HCT116 (cell line): ENCODE measurements around the gene DIDO1. TPM values are rescaled to one million over a fixed set of nuclear protein-coding genes. Genes with fewer than 3 reads are reported as not detected.

Experiments used
- ATAC-seq: fragments of 200-7000 bp; cut with Tn5 transposase; 2 replicates; pipeline ENCODE4 v1.9.1; 2020; ENCODE audit warnings: mild to moderate bottlenecking, moderate library complexity
- BruUV-seq: library from RNA; stranded (reverse); fragments of 400-500 nt; replicated peaks from 2 replicates; lab custom pipeline; 2021; lab: Mats Ljungman, UMichigan
- CTCF ChIA-PET: fragments of 300-600 bp; sonication (Branson Sonifier 250); formaldehyde crosslinking; loops from one replicate; lab custom pipeline; 2021; ENCODE audit warnings: antibody characterized with exemption; lab: Charles Lee
- POLR2A ChIA-PET: fragments of 300-600, 350-600 bp; sonication (Branson Sonifier 250); formaldehyde crosslinking; loops from one replicate; lab custom pipeline; 2021; ENCODE audit warnings: antibody characterized with exemption; lab: Charles Lee
- RAD21 ChIA-PET, 2 experiments: fragments of 300-600 bp; sonication (Branson Sonifier 250); formaldehyde crosslinking; loops; one replicate each; lab custom pipeline; 2023; ENCODE audit warnings: low total read pairs in 2 of 2; ENCODE audit not compliant: uncharacterized antibody in 2 of 2, unreplicated experiment in 2 of 2, low non-redundant PET in 1 of 2; lab: Charles Lee
- DNase-seq: peaks from one replicate; pipeline ENCODE4 v3.0.0-alpha.2; 2010; ENCODE audit warnings: low read depth, low spot score
- H2AFZ ChIP-seq: fragments of 200-600 bp; shearing (Covaris generic), sonication (generic); 2 replicates; pipeline ENCODE4 v1.6.1; 2017; ENCODE audit warnings: low read depth, mixed run types, mixed read lengths, antibody characterized with exemption, low read length; ENCODE audit not compliant: poor library complexity, severe bottlenecking
- H3K27ac ChIP-seq: 2 replicates; pipeline ENCODE4 v1.5.1; 2012; ENCODE audit warnings: low read depth, low read length
- H3K27me3 ChIP-seq: fragments of 200-600 bp; sonication (generic); 2 replicates; pipeline ENCODE4 v1.6.1; 2016; ENCODE audit warnings: mixed run types, low read length, mixed read lengths; ENCODE audit not compliant: insufficient read depth
- H3K36me3 ChIP-seq, 2 experiments: fragments of 200-500 bp in 1 of 2; fragments of 200-600 bp in 1 of 2; sonication (Bioruptor generic) in 1 of 2; sonication (generic) in 1 of 2; 2 replicates each; pipeline versions ENCODE4 v1.5.1 to v1.6.1; 2014 to 2016; ENCODE audit warnings: low read length in 2 of 2, inconsistent platforms in 1 of 2, mixed read lengths in 1 of 2, mixed run types in 1 of 2; ENCODE audit not compliant: insufficient read depth in 2 of 2, control insufficient read depth in 1 of 2
- H3K4me1 ChIP-seq, 2 experiments: fragments of 200-600 bp in 1 of 2; sonication (generic) in 1 of 2; 2 replicates each; pipeline versions ENCODE4 v1.5.1 to v1.6.1; 2012 to 2017; ENCODE audit warnings: low read length in 2 of 2, inconsistent platforms in 1 of 2, mild to moderate bottlenecking in 1 of 2, mixed read lengths in 1 of 2, mixed run types in 1 of 2, moderate library complexity in 1 of 2; ENCODE audit not compliant: insufficient read depth in 2 of 2, control insufficient read depth in 1 of 2
- H3K4me2 ChIP-seq: fragments of 200-600 bp; sonication (generic); 2 replicates; pipeline ENCODE4 v1.6.1; 2017; ENCODE audit warnings: mixed run types, low read length, mixed read lengths
- H3K4me3 ChIP-seq, 2 experiments: fragments of 200-600 bp in 1 of 2; sonication (generic) in 1 of 2; replicated peaks in 1 of 2; 2 replicates each; pipeline ENCODE4 v1.5.1; 2011 to 2016; ENCODE audit warnings: low read length in 2 of 2, control low read depth in 1 of 2, low read depth in 1 of 2, mild to moderate bottlenecking in 1 of 2, mixed read lengths in 1 of 2, mixed run types in 1 of 2
- H3K79me2 ChIP-seq: fragments of 200-600 bp; sonication (generic); 2 replicates; pipeline ENCODE4 v1.6.1; 2017; ENCODE audit warnings: mild to moderate bottlenecking, mixed run types, low read length, moderate library complexity, mixed read lengths; ENCODE audit not compliant: insufficient read depth
- H3K9ac ChIP-seq: fragments of 200-600 bp; sonication (generic); 2 replicates; pipeline ENCODE4 v1.6.1; 2016; ENCODE audit warnings: low read length, mixed read lengths
- H3K9me2 ChIP-seq: fragments of 200-600 bp; sonication (generic), shearing (Covaris generic); 2 replicates; pipeline ENCODE4 v1.6.1; 2017; ENCODE audit warnings: mixed run types, mild to moderate bottlenecking, moderate library complexity; ENCODE audit not compliant: insufficient read depth
- H3K9me3 ChIP-seq, 2 experiments: fragments of 200-500 bp in 1 of 2; fragments of 200-600 bp in 1 of 2; sonication (Bioruptor generic) in 1 of 2; sonication (generic) in 1 of 2; 2 replicates each; pipeline ENCODE4 v1.6.1; 2014 to 2017; ENCODE audit warnings: low read length in 2 of 2, mixed read lengths in 2 of 2, inconsistent platforms in 1 of 2, low read depth in 1 of 2, mild to moderate bottlenecking in 1 of 2, mixed run types in 1 of 2, moderate library complexity in 1 of 2; ENCODE audit not compliant: control insufficient read depth in 1 of 2, insufficient read depth in 1 of 2
- H4K20me1 ChIP-seq: fragments of 200-600 bp; sonication (generic), shearing (Covaris generic); 2 replicates; pipeline ENCODE4 v1.6.1; 2017; ENCODE audit warnings: mixed run types, mild to moderate bottlenecking, moderate library complexity; ENCODE audit not compliant: insufficient read depth
- CEBPB ChIP-seq: IDR thresholded peaks from 2 replicates; pipeline ENCODE4 v1.6.1; 2012; ENCODE audit warnings: low read depth
- CTCF ChIP-seq, 3 experiments: fragments of 200-600 bp in 1 of 3; sonication (generic) in 1 of 3; IDR thresholded peaks in 2 of 3; conservative IDR thresholded peaks in 1 of 3; 2 replicates each; pipeline ENCODE4 v1.5.1; 2012 to 2017; ENCODE audit warnings: low read depth in 2 of 3, low read length in 2 of 3, antibody characterized with exemption in 1 of 3, borderline replicate concordance in 1 of 3, control low read depth in 1 of 3, mild to moderate bottlenecking in 1 of 3, mixed read lengths in 1 of 3, mixed run types in 1 of 3, moderate library complexity in 1 of 3; ENCODE audit not compliant: insufficient read depth in 1 of 3
- ELF1 ChIP-seq: IDR thresholded peaks from 2 replicates; pipeline ENCODE4 v1.6.1; 2012; ENCODE audit warnings: low read depth, borderline replicate concordance
- EZH2 ChIP-seq: fragments of 200-600 bp; sonication (generic); IDR thresholded peaks from 2 replicates; pipeline ENCODE4 v1.6.1; 2017; ENCODE audit warnings: antibody characterized with exemption, mixed run types
- FOSL1 ChIP-seq: IDR thresholded peaks from 2 replicates; pipeline ENCODE4 v1.6.1; 2012; ENCODE audit warnings: low read depth
- POLR2A ChIP-seq: IDR thresholded peaks from 2 replicates; pipeline ENCODE4 v1.7.0; 2011; ENCODE audit warnings: borderline replicate concordance; ENCODE audit not compliant: insufficient read depth, insufficient read length; ENCODE audit errors: extremely low read depth
- RAD21 ChIP-seq: IDR thresholded peaks from 2 replicates; pipeline ENCODE4 v1.6.1; 2012; ENCODE audit warnings: low read depth, mild to moderate bottlenecking
- REST ChIP-seq: IDR thresholded peaks from 2 replicates; pipeline ENCODE4 v1.6.1; 2012; ENCODE audit warnings: low read depth
- SP1 ChIP-seq: IDR thresholded peaks from 2 replicates; pipeline ENCODE4 v1.6.1; 2012; ENCODE audit warnings: low read depth
- SRF ChIP-seq: IDR thresholded peaks from 2 replicates; pipeline ENCODE4 v1.6.1; 2012; ENCODE audit warnings: low read depth
- TCF7L2 ChIP-seq: IDR thresholded peaks from 2 replicates; pipeline ENCODE4 v1.7.0; 2011; ENCODE audit warnings: borderline replicate concordance, inconsistent platforms; ENCODE audit not compliant: insufficient read depth, insufficient read length; ENCODE audit errors: extremely low read depth
- ZBTB33 ChIP-seq: IDR thresholded peaks from 2 replicates; pipeline ENCODE4 v1.6.1; 2011; ENCODE audit warnings: mild to moderate bottlenecking, low read length, moderate library complexity; ENCODE audit not compliant: insufficient replicate concordance; ENCODE audit errors: extremely low read depth
- ZFX ChIP-seq: fragments of 450-650 bp; IDR thresholded peaks from 2 replicates; pipeline ENCODE4 v1.6.1; 2017
- intact Hi-C: fragments of 100-400 bp; cut with micrococcal nuclease; formaldehyde crosslinking; loops from 2 replicates; pipeline ENCODE4 v1.10.0; 2022
- total RNA-seq: library from RNA; stranded (reverse); gene quantifications from one replicate; pipeline ENCODE4 v1.2.1, GENCODE V29; 2021; ENCODE audit not compliant: unreplicated experiment
- TF ChIP-seq, protein P1 (sequence below): IDR thresholded peaks from 2 replicates; pipeline ENCODE4 v1.6.1; 2012

DIDO1 gene
- total RNA-seq, 1 experiment from 2014 or later: 41.4 TPM

DNA sequence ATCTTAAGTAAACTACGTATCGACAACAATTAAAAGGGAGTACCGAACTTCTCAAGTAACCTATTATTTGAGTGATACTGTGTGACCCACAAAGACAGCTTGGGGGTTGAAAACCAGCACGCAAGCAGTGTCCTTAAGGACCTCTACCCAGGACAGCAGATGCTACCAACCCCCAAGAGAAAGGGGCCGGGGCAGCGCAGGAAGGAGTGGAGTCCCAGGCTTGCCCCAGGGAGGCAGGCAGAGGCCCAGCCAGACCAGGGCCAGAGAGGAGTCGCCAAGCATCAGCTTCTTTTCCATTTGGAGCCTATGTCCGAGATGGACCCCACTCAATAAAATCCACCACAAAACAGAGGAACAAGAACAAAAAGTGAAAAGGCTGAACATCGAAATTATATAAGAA is 11.9 kb downstream of the DIDO1 start (continued):
- TF ChIP-seq SRF: no peak
- TF ChIP-seq ZBTB33: no peak
- TF ChIP-seq RAD21: no peak

GRCh38 chr20:62913043-62913630 is 13.2 kb downstream of the DIDO1 start:
- Histone ChIP-seq H3K4me3 (no peak overlapping the region), H2AFZ (no peak overlapping the region), H3K27me3 (no peaks in the 10 kb centered on the region), H4K20me1 (peaks cover 51% of the 10 kb centered on the region; the same call in 1 of the 2 replicates), H3K36me3 (peaks cover 39 to 44% of the 10 kb centered on the region in 2 experiments), H3K4me2 (no peak overlapping the region), H3K79me2 (peaks cover 100% of the 10 kb centered on the region), H3K9me2 (no peaks in the 10 kb centered on the region), H3K9ac (no peak overlapping the region), H3K9me3 (no peaks in the 10 kb centered on the region), H3K27ac (no peak overlapping the region), H3K4me1 (peaks cover 12 to 18% of the 10 kb centered on the region in 2 experiments)
- ChIA-PET POLR2A (no interaction called here), CTCF (interaction anchor here (1.3 kb wide), 1 partner anchor 9 kb away, joined by 3 read pairs; no protein-coding TSS in a partner anchor), RAD21 (no interaction called here)
- no TSS peak for BruUV-seq
- DNase-seq (no peak), ATAC-seq (no peak)
- intact Hi-C loops: no loop called here
- TF ChIP-seq RAD21 (no peak), CEBPB (no peak), ELF1 (no peak), POLR2A (no peak), REST (no peak), ZFX (no peak), CTCF (IDR thresholded peaks at IDR 0.05 in 2 of 3, conservative IDR thresholded peaks at IDR 0.05 in 1 of 3; ENCODE audit: borderline replicate concordance in 1 of 3, insufficient read depth in 1 of 3, low read depth in 2 of 3, low read length in 2 of 3) (no peak), EZH2 (no peak), SRF (no peak), SP1 (no peak), TCF7L2 (no peak), FOSL1 (no peak), ZBTB33 (no peak)
- TF ChIP-seq, protein P1, sequence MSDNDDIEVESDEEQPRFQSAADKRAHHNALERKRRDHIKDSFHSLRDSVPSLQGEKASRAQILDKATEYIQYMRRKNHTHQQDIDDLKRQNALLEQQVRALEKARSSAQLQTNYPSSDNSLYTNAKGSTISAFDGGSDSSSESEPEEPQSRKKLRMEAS: no peak
